Measurements from ENCODE around the gene TMEM17. TPM values are rescaled to one million over a fixed set of nuclear protein-coding genes. Genes with fewer than 3 reads are reported as not detected.

TMEM17 gene
- total RNA-seq, 1 experiment from 2014 or later = 3.2 TPM

- Histone ChIP-seq H3K27me3 (ENCODE audit: insufficient read depth, low read length) (no peaks in the 10 kb centered on the region), H3K9me2 (ENCODE audit: insufficient read depth) (no peaks in the 10 kb centered on the region; the same call in 1 of the 2 replicates), H4K20me1 (ENCODE audit: insufficient read depth) (no peaks in the 10 kb centered on the region), H3K4me1 (ENCODE audit: control insufficient read depth in 1 of 2, insufficient read depth in 2 of 2, low read length in 2 of 2) (peaks cover 4 to 5% of the 10 kb centered on the region in 2 experiments; a peak in 2 of 4 replicates), H3K4me2 (ENCODE audit: low read length) (no peak overlapping the region), H2AFZ (ENCODE audit: low read depth, low read length, poor library complexity, severe bottlenecking) (no peak overlapping the region), H3K9me3 (ENCODE audit: control insufficient read depth in 1 of 2, insufficient read depth in 1 of 2, low read depth in 1 of 2, low read length in 2 of 2) (no peaks in the 10 kb centered on the region), H3K79me2 (ENCODE audit: insufficient read depth, low read length) (no peaks in the 10 kb centered on the region), H3K4me3 (replicated peaks in 1 of 2; ENCODE audit: low read depth in 1 of 2, low read length in 2 of 2) (no peak overlapping the region), H3K9ac (ENCODE audit: low read length) (no peak overlapping the region), H3K36me3 (ENCODE audit: control insufficient read depth in 1 of 2, insufficient read depth in 2 of 2, low read length in 2 of 2) (no peaks in the 10 kb centered on the region), H3K27ac (ENCODE audit: low read depth, low read length) (no peak overlapping the region)
- ChIA-PET CTCF (no interaction called here), RAD21 (ENCODE audit: low non-redundant PET in 1 of 2, low total read pairs in 2 of 2, uncharacterized antibody in 2 of 2, unreplicated experiment in 2 of 2) (no interaction called here), POLR2A (no interaction called here)
- no TSS peak for BruUV-seq (replicated peaks)
- no peak for DNase-seq (ENCODE audit: low read depth, low spot score)
- TF ChIP-seq ELF1 (IDR thresholded peaks at IDR 0.05; ENCODE audit: borderline replicate concordance, low read depth) (no peak), SIN3A (IDR thresholded peaks at IDR 0.05; ENCODE audit: low read depth) (no peak), RAD21 (IDR thresholded peaks at IDR 0.05; ENCODE audit: low read depth) (no peak), YY1 (IDR thresholded peaks at IDR 0.05; ENCODE audit: extremely low read depth, insufficient replicate concordance, low read depth, low read length) (no peak), CEBPB (IDR thresholded peaks at IDR 0.05; ENCODE audit: low read depth) (no peak), SRF (IDR thresholded peaks at IDR 0.05; ENCODE audit: low read depth) (no peak)
- no peak for ATAC-seq
- intact Hi-C loops (cut with micrococcal nuclease) = no loop called here
These were observed 33.7 kb downstream of the TMEM17 start for GRCh38 chr2:62472312-62472711.

- no peaks in the 10 kb centered on the region for H3K9me3 ChIP-seq (ENCODE audit: control insufficient read depth in 1 of 2, insufficient read depth in 1 of 2, low read depth in 1 of 2, low read length in 2 of 2)
- no TSS peak for BruUV-seq (replicated peaks)
- TF ChIP-seq RAD21 (IDR thresholded peaks at IDR 0.05; ENCODE audit: low read depth) = no peak
- no peak for TF ChIP-seq SIN3A (IDR thresholded peaks at IDR 0.05; ENCODE audit: low read depth)
- TF ChIP-seq EZH2 (IDR thresholded peaks at IDR 0.05) = no peak
- no peak for TF ChIP-seq CBX3 (IDR thresholded peaks at IDR 0.05; ENCODE audit: low read depth)
- TF ChIP-seq CEBPB (IDR thresholded peaks at IDR 0.05; ENCODE audit: low read depth) = no peak
- no peak for TF ChIP-seq ZBTB33 (IDR thresholded peaks at IDR 0.05; ENCODE audit: extremely low read depth, insufficient replicate concordance, low read length)
- TF ChIP-seq ZFX (IDR thresholded peaks at IDR 0.05) = no peak
- TF ChIP-seq JUND (IDR thresholded peaks at IDR 0.05) = no peak
- ATAC-seq = no peak
- H3K27ac ChIP-seq (ENCODE audit: low read depth, low read length) = no peak overlapping the region
- H4K20me1 ChIP-seq (ENCODE audit: insufficient read depth) = no peaks in the 10 kb centered on the region
- H3K4me2 ChIP-seq (ENCODE audit: low read length) = no peak overlapping the region
- H2AFZ ChIP-seq (ENCODE audit: low read depth, low read length, poor library complexity, severe bottlenecking) = no peak overlapping the region
- intact Hi-C loops (cut with micrococcal nuclease) = no loop called here
- no peaks in the 10 kb centered on the region for H3K36me3 ChIP-seq (ENCODE audit: control insufficient read depth in 1 of 2, insufficient read depth in 2 of 2, low read length in 2 of 2)
- H3K4me3 ChIP-seq (replicated peaks in 1 of 2; ENCODE audit: low read depth in 1 of 2, low read length in 2 of 2) = no peak overlapping the region
- RAD21 ChIA-PET (ENCODE audit: low non-redundant PET in 1 of 2, low total read pairs in 2 of 2, uncharacterized antibody in 2 of 2, unreplicated experiment in 2 of 2) = no interaction called here
- no peaks in the 10 kb centered on the region; the same call in 1 of the 2 replicates for H3K9me2 ChIP-seq (ENCODE audit: insufficient read depth)
- CTCF ChIA-PET = no interaction called here
- H3K4me1 ChIP-seq (ENCODE audit: control insufficient read depth in 1 of 2, insufficient read depth in 2 of 2, low read length in 2 of 2) = peaks cover 6 to 8% of the 10 kb centered on the region in 2 experiments; a peak in 2 of 4 replicates
- H3K27me3 ChIP-seq (ENCODE audit: insufficient read depth, low read length) = no peaks in the 10 kb centered on the region
- POLR2A ChIA-PET = no interaction called here
- no peak for DNase-seq (ENCODE audit: low read depth, low spot score)
- no peaks in the 10 kb centered on the region for H3K79me2 ChIP-seq (ENCODE audit: insufficient read depth, low read length)
- H3K9ac ChIP-seq (ENCODE audit: low read length) = no peak overlapping the region
These were observed 34.2 kb downstream of the TMEM17 start for GRCh38 chr2:62471816-62472215.
